Measurements from ENCODE around the gene CD27. TPM values are rescaled to one million over a fixed set of nuclear protein-coding genes. Genes with fewer than 3 reads are reported as not detected.

CD27 gene
- total and polyA plus RNA-seq, 2 of the 13 experiments (the other 11 are each of a cell fraction or from before 2014, with no cell fraction given) = 0.12 TPM; not detected in 1

GRCh38 chr12:6470375-6471163, 25.8 kb downstream of the CD27 start, which contains the start of gene VAMP1 (continued):
- 0 out of 2 replicates have a peak, but pooled peaks have one; percentile 77 for TF ChIP-seq SNAI1 (CRISPR knock-in tag; IDR thresholded peaks at IDR 0.05; ENCODE audit: borderline replicate concordance)
- no peak for TF ChIP-seq BHLHE40 (IDR thresholded peaks at IDR 0.05; ENCODE audit: low read length)
- TF ChIP-seq ZNF282 (IDR thresholded peaks at IDR 0.05; ENCODE audit: partially characterized antibody) = no peak
- no peak for TF ChIP-seq NCOA5 (CRISPR knock-in tag; IDR thresholded peaks at IDR 0.05)
- TF ChIP-seq MXD4 (CRISPR knock-in tag; IDR thresholded peaks at IDR 0.05) = peak; percentile 67
- 0 out of 2 replicates have a peak, but pooled peaks have one; percentile 60 for TF ChIP-seq ZBTB20 (CRISPR knock-in tag; IDR thresholded peaks at IDR 0.05; ENCODE audit: borderline replicate concordance, low read depth)
- no peak for TF ChIP-seq ZNF382 (CRISPR knock-in tag; IDR thresholded peaks at IDR 0.05; ENCODE audit: borderline replicate concordance)
- peak in 1 of 2 experiments; percentile 90; a peak in 2 of 4 replicates for TF ChIP-seq KLF16 (CRISPR knock-in tag; IDR thresholded peaks at IDR 0.05)
- no peak for TF ChIP-seq SNAPC2 (CRISPR knock-in tag; IDR thresholded peaks at IDR 0.05)
- TF ChIP-seq CAMTA2 (CRISPR knock-in tag; IDR thresholded peaks at IDR 0.05; ENCODE audit: borderline replicate concordance) = 0 out of 2 replicates have a peak, but pooled peaks have one; percentile 81
- TF ChIP-seq, protein P1, sequence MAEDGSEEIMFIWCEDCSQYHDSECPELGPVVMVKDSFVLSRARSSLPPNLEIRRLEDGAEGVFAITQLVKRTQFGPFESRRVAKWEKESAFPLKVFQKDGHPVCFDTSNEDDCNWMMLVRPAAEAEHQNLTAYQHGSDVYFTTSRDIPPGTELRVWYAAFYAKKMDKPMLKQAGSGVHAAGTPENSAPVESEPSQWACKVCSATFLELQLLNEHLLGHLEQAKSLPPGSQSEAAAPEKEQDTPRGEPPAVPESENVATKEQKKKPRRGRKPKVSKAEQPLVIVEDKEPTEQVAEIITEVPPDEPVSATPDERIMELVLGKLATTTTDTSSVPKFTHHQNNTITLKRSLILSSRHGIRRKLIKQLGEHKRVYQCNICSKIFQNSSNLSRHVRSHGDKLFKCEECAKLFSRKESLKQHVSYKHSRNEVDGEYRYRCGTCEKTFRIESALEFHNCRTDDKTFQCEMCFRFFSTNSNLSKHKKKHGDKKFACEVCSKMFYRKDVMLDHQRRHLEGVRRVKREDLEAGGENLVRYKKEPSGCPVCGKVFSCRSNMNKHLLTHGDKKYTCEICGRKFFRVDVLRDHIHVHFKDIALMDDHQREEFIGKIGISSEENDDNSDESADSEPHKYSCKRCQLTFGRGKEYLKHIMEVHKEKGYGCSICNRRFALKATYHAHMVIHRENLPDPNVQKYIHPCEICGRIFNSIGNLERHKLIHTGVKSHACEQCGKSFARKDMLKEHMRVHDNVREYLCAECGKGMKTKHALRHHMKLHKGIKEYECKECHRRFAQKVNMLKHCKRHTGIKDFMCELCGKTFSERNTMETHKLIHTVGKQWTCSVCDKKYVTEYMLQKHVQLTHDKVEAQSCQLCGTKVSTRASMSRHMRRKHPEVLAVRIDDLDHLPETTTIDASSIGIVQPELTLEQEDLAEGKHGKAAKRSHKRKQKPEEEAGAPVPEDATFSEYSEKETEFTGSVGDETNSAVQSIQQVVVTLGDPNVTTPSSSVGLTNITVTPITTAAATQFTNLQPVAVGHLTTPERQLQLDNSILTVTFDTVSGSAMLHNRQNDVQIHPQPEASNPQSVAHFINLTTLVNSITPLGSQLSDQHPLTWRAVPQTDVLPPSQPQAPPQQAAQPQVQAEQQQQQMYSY (CRISPR knock-in tag; IDR thresholded peaks at IDR 0.05) = no peak
- TF ChIP-seq SMAD1 (CRISPR knock-in tag; IDR thresholded peaks at IDR 0.05; ENCODE audit: borderline replicate concordance, low read depth) = 0 out of 2 replicates have a peak, but pooled peaks have one; percentile 31
- no peak for TF ChIP-seq NCOA2 (CRISPR knock-in tag; IDR thresholded peaks at IDR 0.05)
- no peak for TF ChIP-seq NR3C1 (CRISPR knock-in tag; IDR thresholded peaks at IDR 0.05)
- TF ChIP-seq MED8 (CRISPR knock-in tag; IDR thresholded peaks at IDR 0.05; ENCODE audit: insufficient replicate concordance) = peak; percentile 75
- TF ChIP-seq KDM2A (CRISPR knock-in tag; IDR thresholded peaks at IDR 0.05; ENCODE audit: borderline replicate concordance, low read depth) = peak; percentile 90
- no peak for TF ChIP-seq NFATC3 (CRISPR knock-in tag; IDR thresholded peaks at IDR 0.05)
- 0 out of 2 replicates have a peak, but pooled peaks have one; percentile 21 for TF ChIP-seq GZF1 (CRISPR knock-in tag; IDR thresholded peaks at IDR 0.05)
- TF ChIP-seq ZNF678 (CRISPR knock-in tag; IDR thresholded peaks at IDR 0.05) = no peak
- peak; percentile 88 for TF ChIP-seq ZGPAT (CRISPR knock-in tag; IDR thresholded peaks at IDR 0.05)
- TF ChIP-seq NFE2L2 (IDR thresholded peaks at IDR 0.05; ENCODE audit: low read length) = no peak
- TF ChIP-seq POLR2AphosphoS2 (IDR thresholded peaks at IDR 0.05; ENCODE audit: low read depth, low read length) = peak; percentile 44; the same call in 1 of the 2 replicates
- no peak for TF ChIP-seq ZNF260 (CRISPR knock-in tag; IDR thresholded peaks at IDR 0.05; ENCODE audit: borderline replicate concordance, low read depth)
- TF ChIP-seq TEF (CRISPR knock-in tag; IDR thresholded peaks at IDR 0.05) = no peak
- no peak for TF ChIP-seq CENPX (CRISPR knock-in tag; IDR thresholded peaks at IDR 0.05)
